DOHH2 (cell line): ENCODE results near the gene TMEM52.

Experiments
- H3F3A ChIP-seq: fragments of 200-600 bp; sonication (generic), shearing (Covaris generic); 2 replicates; pipeline ENCODE4 v1.6.0; 2016; ENCODE audit warnings: antibody characterized with exemption, mild to moderate bottlenecking; ENCODE audit not compliant: control insufficient read depth, insufficient read depth
- H3K27ac ChIP-seq: fragments of 200-600 bp; sonication (generic); 2 replicates; pipeline ENCODE4 v1.5.1; 2014; ENCODE audit warnings: low read depth, mild to moderate bottlenecking, low read length, moderate library complexity
- H3K27me3 ChIP-seq: fragments of 200-600 bp; sonication (generic); 2 replicates; pipeline ENCODE4 v1.6.1; 2014; ENCODE audit warnings: mild to moderate bottlenecking, low read length, mixed read lengths; ENCODE audit not compliant: control insufficient read depth
- H3K36me3 ChIP-seq: fragments of 200-600 bp; sonication (generic); 2 replicates; pipeline ENCODE4 v1.6.1; 2014; ENCODE audit warnings: mild to moderate bottlenecking, low read length, moderate library complexity, mixed read lengths; ENCODE audit not compliant: control insufficient read depth
- H3K4me1 ChIP-seq: fragments of 200-600 bp; sonication (generic); 2 replicates; pipeline ENCODE4 v1.6.1; 2014; ENCODE audit warnings: mild to moderate bottlenecking, low read length, mixed read lengths; ENCODE audit not compliant: control insufficient read depth
- H3K4me2 ChIP-seq: fragments of 200-600 bp; sonication (generic); 2 replicates; pipeline ENCODE4 v1.6.0; 2014; ENCODE audit warnings: mild to moderate bottlenecking, low read length, moderate library complexity
- H3K4me3 ChIP-seq: fragments of 200-600 bp; sonication (generic); 2 replicates; pipeline ENCODE4 v1.5.1; 2014; ENCODE audit warnings: mild to moderate bottlenecking, low read length, mixed read lengths
- H3K79me2 ChIP-seq: fragments of 200-600 bp; sonication (generic); 2 replicates; pipeline ENCODE4 v1.6.1; 2014; ENCODE audit warnings: mild to moderate bottlenecking, low read length, mixed read lengths; ENCODE audit not compliant: control insufficient read depth
- H3K9me2 ChIP-seq: fragments of 200-600 bp; sonication (generic); replicated peaks from 2 replicates; pipeline ENCODE4 v1.6.1; 2014; ENCODE audit warnings: mild to moderate bottlenecking, low read length, mixed read lengths; ENCODE audit not compliant: control insufficient read depth
- H3K9me3 ChIP-seq: fragments of 200-600 bp; sonication (generic); 2 replicates; pipeline ENCODE4 v1.6.1; 2014; ENCODE audit warnings: antibody characterized with exemption, low read length, mixed read lengths; ENCODE audit not compliant: control insufficient read depth, insufficient read depth
- H4K20me1 ChIP-seq: fragments of 200-600 bp; sonication (generic); 2 replicates; pipeline ENCODE4 v1.6.0; 2014; ENCODE audit warnings: low read depth, mild to moderate bottlenecking, antibody characterized with exemption, low read length, moderate library complexity; ENCODE audit not compliant: control insufficient read depth, insufficient read depth
- CTCF ChIP-seq: fragments of 200-600 bp; sonication (generic); IDR thresholded peaks from one replicate; pipeline ENCODE4 v1.5.1; 2014; ENCODE audit warnings: antibody characterized with exemption, mild to moderate bottlenecking, low read depth, low read length; ENCODE audit not compliant: poor library complexity, severe bottlenecking
- EZH2phosphoT487 ChIP-seq: fragments of 200-600 bp; sonication (generic); IDR thresholded peaks from 2 replicates; pipeline ENCODE4 v1.6.1; 2017; ENCODE audit warnings: borderline replicate concordance, mild to moderate bottlenecking, antibody characterized with exemption, low read length, moderate library complexity, mixed read lengths

The TMEM52 gene

GRCh38 chr1:1941868-1942752 lies 23.0 kb upstream of the TMEM52 start:
- H3K36me3 ChIP-seq = no peaks in the 10 kb centered on the region
- H3K9me3 ChIP-seq = no peaks in the 10 kb centered on the region
- peaks cover 3% of the 10 kb centered on the region; the same call in 1 of the 2 replicates for H3K27me3 ChIP-seq
- TF ChIP-seq EZH2phosphoT487 (no peak), CTCF (no peak)
- no peaks in the 10 kb centered on the region for H4K20me1 ChIP-seq
- H3K27ac ChIP-seq = no peak overlapping the region
- no peak overlapping the region for H3K4me2 ChIP-seq
- H3F3A ChIP-seq = no peaks in the 10 kb centered on the region
- H3K4me1 ChIP-seq = peaks cover 4% of the 10 kb centered on the region; the same call in 1 of the 2 replicates
- H3K79me2 ChIP-seq = no peaks in the 10 kb centered on the region
- no peaks in the 10 kb centered on the region for H3K9me2 ChIP-seq
- no peak overlapping the region for H3K4me3 ChIP-seq

- Histone ChIP-seq H3K79me2 (no peaks in the 10 kb centered on the region), H3F3A (no peaks in the 10 kb centered on the region), H3K27me3 (peaks cover 3% of the 10 kb centered on the region; the same call in 1 of the 2 replicates), H3K36me3 (no peaks in the 10 kb centered on the region), H3K27ac (no peak overlapping the region), H4K20me1 (no peaks in the 10 kb centered on the region), H3K9me2 (no peaks in the 10 kb centered on the region), H3K4me2 (no peak overlapping the region), H3K9me3 (no peaks in the 10 kb centered on the region), H3K4me3 (no peak overlapping the region), H3K4me1 (peaks cover 4% of the 10 kb centered on the region; the same call in 1 of the 2 replicates)
- TF ChIP-seq EZH2phosphoT487 (no peak), CTCF (no peak)
These were observed 22.2 kb upstream of the TMEM52 start for GRCh38 chr1:1941211-1941841.

- Histone ChIP-seq H3K4me1 (peaks cover 4% of the 10 kb centered on the region; the same call in 1 of the 2 replicates), H3F3A (no peaks in the 10 kb centered on the region), H3K4me2 (no peak overlapping the region), H3K36me3 (no peaks in the 10 kb centered on the region), H3K4me3 (no peak overlapping the region), H3K27me3 (peaks cover 3% of the 10 kb centered on the region; the same call in 1 of the 2 replicates), H3K27ac (no peak overlapping the region), H4K20me1 (no peaks in the 10 kb centered on the region), H3K79me2 (no peaks in the 10 kb centered on the region), H3K9me3 (no peaks in the 10 kb centered on the region), H3K9me2 (no peaks in the 10 kb centered on the region)
- no peak for TF ChIP-seq EZH2phosphoT487
- no peak for TF ChIP-seq CTCF
These were observed 21.0 kb upstream of the TMEM52 start for GRCh38 chr1:1940123-1940425.
